Left renal cortex interstitium (tissue), 4 donors: ENCODE measurements around the gene CHDH. TPM values are rescaled to one million over a fixed set of nuclear protein-coding genes. Genes with fewer than 3 reads are reported as not detected.

ENCODE experiments used
- DNase-seq, 4 donors: peaks; one replicate each; pipeline ENCODE4 v3.0.0-alpha.2; 2013; ENCODE audit warnings: low read depth in 4 of 4, low spot score in 2 of 4, missing footprints in 1 of 4
- polyA plus RNA-seq, 4 donors: library from polyadenylated mRNA; unstranded; fragments of 120-200 nt; gene quantifications; one replicate each; pipeline ENCODE4 v1.2.1, GENCODE V29; 2013; ENCODE audit not compliant: insufficient read length in 4 of 4

CHDH gene
- polyA plus RNA-seq, 4 donors, result 7.2 to 10.7 (median 9.4) TPM

GRCh38 chr3:53858096-53858741, 12.0 kb upstream of the CHDH start:
- no peak for DNase-seq

GRCh38 chr3:53856964-53857363, 10.7 kb upstream of the CHDH start:
- DNase-seq, result no peak

GRCh38 chr3:53850895-53851294, 4.7 kb upstream of the CHDH start:
- DNase-seq, result no peak

GRCh38 chr3:53849916-53850315, 3.7 kb upstream of the CHDH start:
- DNase-seq, result no peak

GRCh38 chr3:53846851-53847155, 584 bp upstream of the CHDH start:
- DNase-seq, result no peak

GRCh38 chr3:53845881-53846133, 412 bp downstream of the CHDH start:
- no peak for DNase-seq

GRCh38 chr3:53845103-53845880, 927 bp downstream of the CHDH start:
- DNase-seq, result peak in 3 of 4 donors; percentile 48 to 66 (median 52)

GRCh38 chr3:53844262-53845102, 1.7 kb downstream of the CHDH start:
- no peak for DNase-seq

- no peak for DNase-seq
Observed at GRCh38 chr3:53843195-53844177, 2.7 kb downstream of the CHDH start.

GRCh38 chr3:53842436-53843194, 3.6 kb downstream of the CHDH start:
- peak in 1 of 4 donors; percentile 44 for DNase-seq

- no peak for DNase-seq
Observed at GRCh38 chr3:53841296-53841695, 4.9 kb downstream of the CHDH start.

- DNase-seq, result no peak
Observed at GRCh38 chr3:53837331-53837730, 8.9 kb downstream of the CHDH start.

- DNase-seq, result no peak
Observed at GRCh38 chr3:53836084-53836872, 9.9 kb downstream of the CHDH start.

- no peak for DNase-seq
Observed at GRCh38 chr3:53835257-53835656, 11.0 kb downstream of the CHDH start.

- no peak for DNase-seq
Observed at GRCh38 chr3:53834429-53835095, 11.7 kb downstream of the CHDH start.

- no peak for DNase-seq
Observed at GRCh38 chr3:53833700-53834099, 12.5 kb downstream of the CHDH start.

GRCh38 chr3:53833053-53833645, 13.1 kb downstream of the CHDH start:
- no peak for DNase-seq

- DNase-seq, result no peak
Observed at GRCh38 chr3:53830944-53831343, 15.3 kb downstream of the CHDH start.
